H1 (cell line): Measurements from ENCODE around the gene MMEL1. TPM values are rescaled to one million over a fixed set of nuclear protein-coding genes. Genes with fewer than 3 reads are reported as not detected.
A peak's percentile ranks its signal among the peaks of the same experiment; 100 is the strongest.

Experiments
- CTCF ChIA-PET: fragments of 300-600 bp; sonication (Branson Sonifier 250); formaldehyde crosslinking; loops from one replicate; lab custom pipeline; 2021; ENCODE audit not compliant: partially characterized antibody; lab: Charles Lee
- POLR2A ChIA-PET: fragments of 300-600 bp; sonication (Branson Sonifier 250); formaldehyde crosslinking; loops from one replicate; lab custom pipeline; 2021; ENCODE audit warnings: inconsistent platforms; ENCODE audit not compliant: partially characterized antibody; lab: Charles Lee
- DNase-seq, 2 experiments: peaks; one replicate each; pipeline versions ENCODE4 v3.0.0 to v3.0.0-alpha.2; 2010 to 2022; ENCODE audit warnings: low spot score in 2 of 2, low read depth in 1 of 2, mixed read lengths in 1 of 2
- FAIRE-seq: peaks from 2 replicates; lab custom pipeline; 2011; peaks lifted over from hg19 to GRCh38; lab: Jason Lieb, UNC
- H2AFZ ChIP-seq: 2 replicates; pipeline ENCODE4 v1.8.1; 2012; ENCODE audit warnings: low read length, inconsistent platforms
- H2AK5ac ChIP-seq: 2 replicates; pipeline ENCODE4 v1.6.1; 2013; ENCODE audit warnings: low read depth, low read length
- H2BK120ac ChIP-seq: replicated peaks from 2 replicates; pipeline ENCODE3; 2013; ENCODE audit warnings: low read depth, low read length, inconsistent platforms
- H2BK12ac ChIP-seq: 2 replicates; pipeline ENCODE4 v1.6.1; 2013; ENCODE audit warnings: low read depth, low read length
- H2BK15ac ChIP-seq: 2 replicates; pipeline ENCODE4 v1.6.1; 2013; ENCODE audit warnings: low read length
- H2BK20ac ChIP-seq: 2 replicates; pipeline ENCODE4 v1.6.1; 2013; ENCODE audit warnings: low read length
- H2BK5ac ChIP-seq: 2 replicates; pipeline ENCODE4 v1.6.1; 2013; ENCODE audit warnings: low read depth, low read length
- H3K14ac ChIP-seq: 2 replicates; pipeline ENCODE4 v1.6.1; 2013; ENCODE audit warnings: inconsistent platforms; ENCODE audit not compliant: insufficient read length
- H3K18ac ChIP-seq: 2 replicates; pipeline ENCODE4 v1.6.1; 2013; ENCODE audit warnings: low read length; ENCODE audit errors: extremely low read depth
- H3K23ac ChIP-seq: 2 replicates; pipeline ENCODE4 v1.6.1; 2013; ENCODE audit warnings: inconsistent platforms; ENCODE audit not compliant: insufficient read length
- H3K23me2 ChIP-seq: 2 replicates; pipeline ENCODE4 v1.6.1; 2013; ENCODE audit warnings: low read depth, low read length
- H3K27ac ChIP-seq: 2 replicates; pipeline ENCODE4 v1.6.1; 2011; ENCODE audit warnings: low read depth, low read length, inconsistent platforms
- H3K27me3 ChIP-seq, 4 experiments: replicated peaks in 1 of 4; 1 replicate in 1 of 4; 2 replicates in 3 of 4; pipeline versions ENCODE4 v1.6.1 to v1.8.1; 2011 to 2013; ENCODE audit warnings: low read length in 3 of 4, mild to moderate bottlenecking in 3 of 4, inconsistent platforms in 2 of 4, mixed read lengths in 2 of 4, moderate library complexity in 1 of 4; ENCODE audit not compliant: control insufficient read depth in 3 of 4, insufficient read depth in 3 of 4; ENCODE audit errors: extremely low read depth in 1 of 4
- H3K36me3 ChIP-seq, 4 experiments: 2 replicates each; pipeline versions ENCODE4 v1.6.1 to v1.8.1; 2011 to 2013; ENCODE audit warnings: mild to moderate bottlenecking in 4 of 4, low read length in 3 of 4, moderate library complexity in 2 of 4, control low read depth in 1 of 4, inconsistent platforms in 1 of 4; ENCODE audit not compliant: insufficient read depth in 4 of 4, control insufficient read depth in 2 of 4
- H3K4ac ChIP-seq: replicated peaks from 2 replicates; pipeline ENCODE3; 2013; ENCODE audit warnings: low read length, low read depth, mixed read lengths, inconsistent platforms; ENCODE audit not compliant: insufficient read length
- H3K4me1 ChIP-seq, 4 experiments: replicated peaks in 1 of 4; 1 replicate in 1 of 4; 2 replicates in 3 of 4; pipeline versions ENCODE4 v1.6.1 to v1.8.1; 2011 to 2013; ENCODE audit warnings: low read length in 3 of 4, inconsistent platforms in 2 of 4, mixed read lengths in 1 of 4; ENCODE audit not compliant: insufficient read depth in 4 of 4, control insufficient read depth in 3 of 4
- H3K4me2 ChIP-seq, 2 experiments: 2 replicates each; pipeline versions ENCODE4 v1.6.1 to v1.8.1; 2011 to 2013; ENCODE audit warnings: low read depth in 2 of 2, low read length in 2 of 2, control low read depth in 1 of 2, inconsistent platforms in 1 of 2, mild to moderate bottlenecking in 1 of 2; ENCODE audit not compliant: insufficient read depth in 1 of 2
- H3K4me3 ChIP-seq, 4 experiments: fragments of 200-600, 300-600 bp in 1 of 4; sonication (generic), shearing (Covaris generic), sonication (Bioruptor Twin) in 1 of 4; 2 replicates each; pipeline versions ENCODE4 v1.5.1 to v1.8.1; 2011 to 2016; ENCODE audit warnings: low read length in 4 of 4, low read depth in 3 of 4, control low read depth in 2 of 4, inconsistent platforms in 2 of 4, mild to moderate bottlenecking in 2 of 4, mixed read lengths in 1 of 4, moderate library complexity in 1 of 4; ENCODE audit not compliant: insufficient read depth in 2 of 4; ENCODE audit errors: extremely low read depth in 1 of 4
- H3K56ac ChIP-seq: replicated peaks from 2 replicates; pipeline ENCODE3; 2013; ENCODE audit warnings: low read depth, mild to moderate bottlenecking, mixed read lengths, low read length, inconsistent platforms; ENCODE audit not compliant: insufficient read length
- H3K79me1 ChIP-seq: 2 replicates; pipeline ENCODE4 v1.6.1; 2013; ENCODE audit warnings: low read depth, low read length, control low read depth
- H3K79me2 ChIP-seq, 2 experiments: 2 replicates each; pipeline versions ENCODE4 v1.6.1 to v1.8.1; 2012 to 2013; ENCODE audit warnings: low read length in 2 of 2, mild to moderate bottlenecking in 2 of 2, inconsistent platforms in 1 of 2; ENCODE audit not compliant: insufficient read depth in 2 of 2, control insufficient read depth in 1 of 2
- H3K9ac ChIP-seq, 4 experiments: replicated peaks in 1 of 4; 1 replicate in 1 of 4; 2 replicates in 3 of 4; pipeline versions ENCODE4 v1.6.1 to v1.8.1; 2011 to 2013; ENCODE audit warnings: low read depth in 3 of 4, low read length in 3 of 4, control low read depth in 2 of 4, mild to moderate bottlenecking in 2 of 4, moderate library complexity in 2 of 4, inconsistent platforms in 1 of 4; ENCODE audit errors: extremely low read depth in 1 of 4
- H3K9me3 ChIP-seq, 2 experiments: 2 replicates each; pipeline versions ENCODE4 v1.6.1 to v1.8.1; 2012 to 2013; ENCODE audit warnings: mild to moderate bottlenecking in 2 of 2, moderate library complexity in 2 of 2, control low read depth in 1 of 2, inconsistent platforms in 1 of 2, low read depth in 1 of 2, low read length in 1 of 2, mixed read lengths in 1 of 2; ENCODE audit not compliant: insufficient read depth in 2 of 2
- H4K20me1 ChIP-seq, 2 experiments: replicated peaks in 1 of 2; 2 replicates each; pipeline versions ENCODE3 to v1.8.1; 2011 to 2013; ENCODE audit warnings: inconsistent platforms in 2 of 2, low read length in 2 of 2, mild to moderate bottlenecking in 1 of 2; ENCODE audit not compliant: insufficient read depth in 2 of 2, control insufficient read depth in 1 of 2
- H4K5ac ChIP-seq: 2 replicates; pipeline ENCODE4 v1.6.1; 2013; ENCODE audit warnings: low read length, low read depth, mixed read lengths, inconsistent platforms; ENCODE audit not compliant: insufficient read length
- H4K8ac ChIP-seq: 2 replicates; pipeline ENCODE4 v1.8.0; 2013; ENCODE audit warnings: mild to moderate bottlenecking, moderate library complexity, low read length, inconsistent platforms; ENCODE audit not compliant: insufficient read depth; ENCODE audit errors: extremely low read depth
- H4K91ac ChIP-seq: replicated peaks from 2 replicates; pipeline ENCODE3; 2013; ENCODE audit warnings: low read length, mixed read lengths, inconsistent platforms; ENCODE audit not compliant: insufficient read length
- CHD2 ChIP-seq: IDR thresholded peaks from 2 replicates; pipeline ENCODE4 v1.6.1; 2012; ENCODE audit warnings: low read length, improper control_type of control experiment
- GTF2F1 ChIP-seq: IDR thresholded peaks from 2 replicates; pipeline ENCODE4 v1.6.1; 2012; ENCODE audit warnings: low read depth, low read length, improper control_type of control experiment, borderline replicate concordance
- RAD21 ChIP-seq, 2 experiments: IDR thresholded peaks in 1 of 2; conservative IDR thresholded peaks in 1 of 2; 2 replicates each; pipeline ENCODE4 v1.6.1; 2011; ENCODE audit warnings: low read depth in 2 of 2, low read length in 2 of 2, improper control_type of control experiment in 1 of 2, inconsistent platforms in 1 of 2, mild to moderate bottlenecking in 1 of 2, moderate library complexity in 1 of 2
- RNF2 ChIP-seq: fragments of 200-900, 300-1000 bp; sonication (generic); IDR thresholded peaks from 2 replicates; pipeline ENCODE4 v1.7.1; 2016; ENCODE audit warnings: borderline replicate concordance, low read depth, mild to moderate bottlenecking, antibody characterized with exemption, low read length; ENCODE audit not compliant: poor library complexity, severe bottlenecking; ENCODE audit errors: missing control alignments
- SUZ12 ChIP-seq: fragments of 200-600 bp; sonication (generic); IDR thresholded peaks from 2 replicates; pipeline ENCODE4 v1.6.1; 2012; ENCODE audit warnings: mild to moderate bottlenecking, inconsistent platforms, low read length, moderate library complexity, mixed read lengths
- TBP ChIP-seq: IDR thresholded peaks from 2 replicates; pipeline ENCODE4 v1.6.1; 2011; ENCODE audit warnings: low read depth, low read length, improper control_type of control experiment
- WGBS, 2 experiments: shearing (Covaris generic) in 1 of 2; methylation state at CpG; one replicate each; pipeline versions ENCODE4 v1.1.6 to v1.1.7; 2013 to 2015; ENCODE audit warnings: low lambda C conversion rate in 2 of 2, mixed read lengths in 2 of 2, inconsistent platforms in 1 of 2, low coverage in 1 of 2, missing lambda C conversion rate in 1 of 2; ENCODE audit not compliant: insufficient replicate concordance in 2 of 2, insufficient coverage in 1 of 2, insufficient read length in 1 of 2; ENCODE audit errors: extremely low coverage in 1 of 2, missing lambda C conversion rate in 1 of 2; 5-methylcytosine and 5-hydroxymethylcytosine counted together
- polyA plus RNA-seq, 7 experiments: library from polyadenylated mRNA; depleted of rRNA in 3 of 7; stranded (reverse) in 5 of 7; unstranded in 2 of 7; fragments of >200 nt in 5 of 7; fragments of 200-250 nt in 2 of 7; gene quantifications; 1 replicate in 5 of 7; 2 replicates in 1 of 7; 4 replicates in 1 of 7; pipeline versions ENCODE4 v1.2.1 to v1.2.3, GENCODE V29; 2011 to 2013; ENCODE audit warnings: missing spikeins in 2 of 7, mixed read lengths in 2 of 7
- total RNA-seq: library from RNA; stranded (reverse); fragmentation: NEBNext Ultra II Directional; extraction: Animal tissue kit (Norgen Biotek cat#: 25700); gene quantifications from 2 replicates; pipeline ENCODE4 v1.2.1, GENCODE V29; 2021

The MMEL1 gene
- total and polyA plus RNA-seq, 2 of the 8 experiments (the other 6 are each of a cell fraction or from before 2014, with no cell fraction given), result 0.91 to 1.7 TPM

- no peak overlapping the region for H3K27ac ChIP-seq
- peaks cover 0 to 6% (median 0%) of the 10 kb centered on the region in 4 experiments; a peak in 2 of 7 replicates for H3K4me1 ChIP-seq
- H2AK5ac ChIP-seq, result no peak overlapping the region
- no peak overlapping the region for H3K18ac ChIP-seq
- no peak overlapping the region for H3K4ac ChIP-seq
- CTCF ChIA-PET, result interaction anchor here (0.6 to 0.8 kb wide), 2 partner anchors 9 to 22 kb away, joined by 3 to 4 read pairs; no protein-coding TSS in a partner anchor
- H3K56ac ChIP-seq, result no peak overlapping the region
- H3K23me2 ChIP-seq, result no peaks in the 10 kb centered on the region
- no peak overlapping the region for H3K9ac ChIP-seq
- no peaks in the 10 kb centered on the region for H3K27me3 ChIP-seq
- no peak overlapping the region for H2BK120ac ChIP-seq
- no peak overlapping the region for H2AFZ ChIP-seq
- no peak overlapping the region for H2BK20ac ChIP-seq
- peak overlapping the region; percentile 92 for H4K8ac ChIP-seq
- no peaks in the 10 kb centered on the region for H4K20me1 ChIP-seq
- no peak overlapping the region; the same call in 1 of the 2 replicates for H2BK15ac ChIP-seq
- WGBS, 2 experiments, result 87% methylated on average over 29 of the region's 30 CpGs; no CpG with 5 or more reads in 1 of the 2 experiments
- DNase-seq, result no peak
- no peak for FAIRE-seq
- H3K4me3 ChIP-seq, result no peak overlapping the region
- H3K79me1 ChIP-seq, result no peaks in the 10 kb centered on the region
- no peaks in the 10 kb centered on the region for H3K36me3 ChIP-seq
- no peak overlapping the region for H4K5ac ChIP-seq
- no peaks in the 10 kb centered on the region; a peak in 1 of 4 replicates for H3K9me3 ChIP-seq
- POLR2A ChIA-PET, result no interaction called here
- H3K79me2 ChIP-seq, result no peaks in the 10 kb centered on the region
- H3K14ac ChIP-seq, result no peak overlapping the region
- H3K4me2 ChIP-seq, result no peak overlapping the region
- no peak overlapping the region for H2BK5ac ChIP-seq
- no peak overlapping the region for H3K23ac ChIP-seq
- H4K91ac ChIP-seq, result no peak overlapping the region
- H2BK12ac ChIP-seq, result no peak overlapping the region
- TF ChIP-seq GTF2F1 (no peak), CHD2 (no peak), RNF2 (no peak), SUZ12 (no peak), RAD21 (IDR thresholded peaks at IDR 0.05 in 1 of 2, conservative IDR thresholded peaks at IDR 0.05 in 1 of 2; ENCODE audit: low read depth in 2 of 2, low read length in 2 of 2) (no peak), TBP (no peak)
These were observed 75.1 kb downstream of the MMEL1 start for GRCh38 chr1:2557482-2558400.
